ENCODE results near the gene TOLLIP. TPM values are rescaled to one million over a fixed set of nuclear protein-coding genes. Genes with fewer than 3 reads are reported as not detected.

Gene TOLLIP
- total and polyA plus RNA-seq, 2 of the 8 experiments (the other 6 are each of a cell fraction or from before 2014, with no cell fraction given): 23.7 to 34.7 TPM

- H3K27me3 ChIP-seq (replicated peaks in 1 of 4; ENCODE audit: control insufficient read depth in 3 of 4, extremely low read depth in 1 of 4, insufficient read depth in 3 of 4, low read length in 3 of 4): no peaks in the 10 kb centered on the region
- no peak for DNase-seq (ENCODE audit: low read depth in 1 of 2, low spot score in 2 of 2)
- H3K9me3 ChIP-seq (ENCODE audit: insufficient read depth in 2 of 2, low read depth in 1 of 2, low read length in 1 of 2): peaks cover 0 to 5% of the 10 kb centered on the region in 2 experiments; a peak in 1 of 4 replicates
- H4K8ac ChIP-seq (ENCODE audit: extremely low read depth, insufficient read depth, low read length): no peak overlapping the region
- no peak overlapping the region for H2AK5ac ChIP-seq (ENCODE audit: low read depth, low read length)
- no peak overlapping the region for H4K91ac ChIP-seq (replicated peaks; ENCODE audit: insufficient read length, low read length)
- no peak overlapping the region for H3K23ac ChIP-seq (ENCODE audit: insufficient read length)
- no peak overlapping the region for H2BK5ac ChIP-seq (ENCODE audit: low read depth, low read length)
- H3K9ac ChIP-seq (replicated peaks in 1 of 4; ENCODE audit: extremely low read depth in 1 of 4, low read depth in 3 of 4, low read length in 3 of 4): no peak overlapping the region
- ChIA-PET POLR2A (ENCODE audit: partially characterized antibody) (no interaction called here), CTCF (ENCODE audit: partially characterized antibody) (interaction anchor here (3.2 kb wide), 1 partner anchor 11 kb away, joined by 18 read pairs; no protein-coding TSS in a partner anchor)
- FAIRE-seq: no peak
- no peak overlapping the region for H3K56ac ChIP-seq (replicated peaks; ENCODE audit: insufficient read length, low read depth, low read length)
- H2BK120ac ChIP-seq (replicated peaks; ENCODE audit: low read depth, low read length): no peak overlapping the region
- H4K5ac ChIP-seq (ENCODE audit: insufficient read length, low read depth, low read length): no peak overlapping the region
- WGBS, 2 experiments (ENCODE audit: extremely low coverage in 1 of 2, insufficient coverage in 1 of 2, insufficient read length in 1 of 2, insufficient replicate concordance in 2 of 2, low coverage in 1 of 2, low lambda C conversion rate in 2 of 2, missing lambda C conversion rate in 1 of 2): 90% methylated on average over 10 of the region's 10 CpGs; no CpG with 5 or more reads in 1 of the 2 experiments
- no peaks in the 10 kb centered on the region for H3K4me1 ChIP-seq (replicated peaks in 1 of 4; ENCODE audit: control insufficient read depth in 3 of 4, insufficient read depth in 4 of 4, low read length in 3 of 4)
- H3K14ac ChIP-seq (ENCODE audit: insufficient read length): no peak overlapping the region
- H3K27ac ChIP-seq (ENCODE audit: low read depth, low read length): no peak overlapping the region
- H2BK20ac ChIP-seq (ENCODE audit: low read length): no peak overlapping the region
- H3K4me3 ChIP-seq (ENCODE audit: extremely low read depth in 1 of 4, insufficient read depth in 2 of 4, low read depth in 3 of 4, low read length in 4 of 4): no peak overlapping the region
- peaks cover 0 to 3% of the 10 kb centered on the region in 2 experiments; a peak in 1 of 4 replicates for H3K79me2 ChIP-seq (ENCODE audit: control insufficient read depth in 1 of 2, insufficient read depth in 2 of 2, low read length in 2 of 2)
- no peak overlapping the region for H3K4ac ChIP-seq (replicated peaks; ENCODE audit: insufficient read length, low read depth, low read length)
- H3K23me2 ChIP-seq (ENCODE audit: low read depth, low read length): no peaks in the 10 kb centered on the region
- H3K36me3 ChIP-seq (ENCODE audit: control insufficient read depth in 2 of 4, insufficient read depth in 4 of 4, low read length in 3 of 4): peaks cover 0 to 27% (median 3%) of the 10 kb centered on the region in 4 experiments; a peak in 6 of 8 replicates
- no peak overlapping the region for H2BK12ac ChIP-seq (ENCODE audit: low read depth, low read length)
- no peak overlapping the region for H3K4me2 ChIP-seq (ENCODE audit: insufficient read depth in 1 of 2, low read depth in 2 of 2, low read length in 2 of 2)
- H3K18ac ChIP-seq (ENCODE audit: extremely low read depth, low read length): no peak overlapping the region
- H3K79me1 ChIP-seq (ENCODE audit: low read depth, low read length): peaks cover 6% of the 10 kb centered on the region
- H4K20me1 ChIP-seq (replicated peaks in 1 of 2; ENCODE audit: control insufficient read depth in 1 of 2, insufficient read depth in 2 of 2, low read length in 2 of 2): peaks cover 3 to 11% of the 10 kb centered on the region in 2 experiments
- no peak overlapping the region for H2AFZ ChIP-seq (ENCODE audit: low read length)
- no peak overlapping the region for H2BK15ac ChIP-seq (ENCODE audit: low read length)
Observed at GRCh38 chr11:1292018-1292643, 17.3 kb downstream of the TOLLIP start.
